Measurements from ENCODE around the gene EXOC7.

DNA sequence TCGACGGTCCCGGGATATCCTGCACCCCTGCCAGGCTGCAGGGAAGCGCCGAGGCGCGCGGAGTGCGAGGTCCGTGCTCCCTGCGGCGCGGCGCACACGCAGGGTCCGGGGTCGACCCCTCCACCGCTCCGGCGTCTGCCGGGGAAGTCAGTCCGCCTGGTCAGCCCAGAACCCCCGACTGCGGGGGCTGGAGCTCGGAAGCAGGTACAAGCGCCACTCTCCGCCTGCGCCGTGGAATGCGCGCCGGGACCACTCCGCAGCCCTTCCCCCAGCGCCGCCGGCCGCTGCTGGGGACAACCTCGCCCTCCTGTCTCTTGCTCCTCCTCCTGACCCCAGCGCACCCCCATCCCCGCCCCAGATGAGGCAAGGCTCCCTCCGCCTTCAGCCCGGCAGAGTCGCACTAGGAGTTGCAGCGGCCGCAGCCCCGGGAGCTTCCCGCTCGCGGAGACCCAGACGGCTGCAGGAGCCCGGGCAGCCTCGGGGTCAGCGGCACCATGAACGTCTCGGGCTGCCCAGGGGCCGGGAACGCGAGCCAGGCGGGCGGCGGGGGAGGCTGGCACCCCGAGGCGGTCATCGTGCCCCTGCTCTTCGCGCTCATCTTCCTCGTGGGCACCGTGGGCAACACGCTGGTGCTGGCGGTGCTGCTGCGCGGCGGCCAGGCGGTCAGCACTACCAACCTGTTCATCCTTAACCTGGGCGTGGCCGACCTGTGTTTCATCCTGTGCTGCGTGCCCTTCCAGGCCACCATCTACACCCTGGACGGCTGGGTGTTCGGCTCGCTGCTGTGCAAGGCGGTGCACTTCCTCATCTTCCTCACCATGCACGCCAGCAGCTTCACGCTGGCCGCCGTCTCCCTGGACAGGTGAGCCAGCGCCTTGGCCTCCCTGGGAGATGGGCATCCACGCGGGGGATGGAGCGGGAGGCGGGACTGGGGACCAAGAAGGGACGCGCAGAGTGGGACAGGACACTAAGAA, 28.9 kb downstream of the EXOC7 start, which contains the start of gene GALR2:
- TF ChIP-seq, protein P1, sequence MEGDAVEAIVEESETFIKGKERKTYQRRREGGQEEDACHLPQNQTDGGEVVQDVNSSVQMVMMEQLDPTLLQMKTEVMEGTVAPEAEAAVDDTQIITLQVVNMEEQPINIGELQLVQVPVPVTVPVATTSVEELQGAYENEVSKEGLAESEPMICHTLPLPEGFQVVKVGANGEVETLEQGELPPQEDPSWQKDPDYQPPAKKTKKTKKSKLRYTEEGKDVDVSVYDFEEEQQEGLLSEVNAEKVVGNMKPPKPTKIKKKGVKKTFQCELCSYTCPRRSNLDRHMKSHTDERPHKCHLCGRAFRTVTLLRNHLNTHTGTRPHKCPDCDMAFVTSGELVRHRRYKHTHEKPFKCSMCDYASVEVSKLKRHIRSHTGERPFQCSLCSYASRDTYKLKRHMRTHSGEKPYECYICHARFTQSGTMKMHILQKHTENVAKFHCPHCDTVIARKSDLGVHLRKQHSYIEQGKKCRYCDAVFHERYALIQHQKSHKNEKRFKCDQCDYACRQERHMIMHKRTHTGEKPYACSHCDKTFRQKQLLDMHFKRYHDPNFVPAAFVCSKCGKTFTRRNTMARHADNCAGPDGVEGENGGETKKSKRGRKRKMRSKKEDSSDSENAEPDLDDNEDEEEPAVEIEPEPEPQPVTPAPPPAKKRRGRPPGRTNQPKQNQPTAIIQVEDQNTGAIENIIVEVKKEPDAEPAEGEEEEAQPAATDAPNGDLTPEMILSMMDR (IDR thresholded peaks at IDR 0.05) = no peak
- no peak for TF ChIP-seq POLR2A (IDR thresholded peaks at IDR 0.05)
- TF ChIP-seq EP300 (IDR thresholded peaks at IDR 0.05) = no peak

Data from tibial nerve (tissue), 4 donors.